PC-9 (cell line): ENCODE data around the gene CADM4.

ENCODE experiments used
- EZH2 ChIP-seq: fragments of 200-600 bp; sonication (generic); IDR thresholded peaks from 2 replicates; pipeline ENCODE4 v1.8.0; 2017; ENCODE audit warnings: antibody characterized with exemption, low read depth
- TF ChIP-seq, protein P1 (sequence below): fragments of 200-600 bp; sonication (generic); conservative IDR thresholded peaks from 2 replicates; pipeline ENCODE4 v1.6.1; 2017; ENCODE audit warnings: mixed run types, antibody characterized with exemption, mild to moderate bottlenecking, moderate library complexity

GRCh38 chr19:43623889-43624670 lies 15.6 kb downstream of the CADM4 start:
- no peak for TF ChIP-seq EZH2
- TF ChIP-seq, protein P1, sequence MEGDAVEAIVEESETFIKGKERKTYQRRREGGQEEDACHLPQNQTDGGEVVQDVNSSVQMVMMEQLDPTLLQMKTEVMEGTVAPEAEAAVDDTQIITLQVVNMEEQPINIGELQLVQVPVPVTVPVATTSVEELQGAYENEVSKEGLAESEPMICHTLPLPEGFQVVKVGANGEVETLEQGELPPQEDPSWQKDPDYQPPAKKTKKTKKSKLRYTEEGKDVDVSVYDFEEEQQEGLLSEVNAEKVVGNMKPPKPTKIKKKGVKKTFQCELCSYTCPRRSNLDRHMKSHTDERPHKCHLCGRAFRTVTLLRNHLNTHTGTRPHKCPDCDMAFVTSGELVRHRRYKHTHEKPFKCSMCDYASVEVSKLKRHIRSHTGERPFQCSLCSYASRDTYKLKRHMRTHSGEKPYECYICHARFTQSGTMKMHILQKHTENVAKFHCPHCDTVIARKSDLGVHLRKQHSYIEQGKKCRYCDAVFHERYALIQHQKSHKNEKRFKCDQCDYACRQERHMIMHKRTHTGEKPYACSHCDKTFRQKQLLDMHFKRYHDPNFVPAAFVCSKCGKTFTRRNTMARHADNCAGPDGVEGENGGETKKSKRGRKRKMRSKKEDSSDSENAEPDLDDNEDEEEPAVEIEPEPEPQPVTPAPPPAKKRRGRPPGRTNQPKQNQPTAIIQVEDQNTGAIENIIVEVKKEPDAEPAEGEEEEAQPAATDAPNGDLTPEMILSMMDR = no peak
